ENCODE measurements around the gene NINJ1. TPM values are rescaled to one million over a fixed set of nuclear protein-coding genes. Genes with fewer than 3 reads are reported as not detected.
A peak's percentile ranks its signal among the peaks of the same experiment; 100 is the strongest.

The NINJ1 gene
- total RNA-seq, 1 donor from 2014 or later, result 53.7 TPM

DNA sequence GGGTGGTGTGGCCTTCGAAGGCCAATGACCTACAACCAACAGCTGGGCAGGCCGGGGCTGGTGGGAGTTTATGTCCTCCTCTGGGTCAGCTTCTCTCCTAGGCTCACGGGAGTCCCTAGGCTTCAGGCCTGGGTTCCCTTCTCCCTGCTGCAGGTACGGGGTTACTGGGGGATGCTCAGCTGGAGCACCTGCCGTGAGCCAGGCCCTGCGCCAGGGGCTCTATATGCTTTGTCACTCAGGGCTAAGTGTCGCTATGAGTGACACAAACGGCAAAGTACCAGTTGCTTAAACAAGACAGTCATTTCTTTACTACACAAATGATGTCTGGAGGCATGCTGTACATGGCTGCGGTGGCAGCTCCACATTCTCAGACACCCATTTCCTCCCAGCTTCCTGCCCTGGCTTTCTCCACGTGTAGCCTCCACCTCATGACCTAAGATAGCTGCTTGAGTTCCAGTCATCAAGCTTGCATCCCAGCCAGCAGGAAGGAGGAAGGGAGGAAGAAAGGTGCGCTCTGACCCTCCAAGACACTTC lies 22.5 kb upstream of the NINJ1 start:
- Histone ChIP-seq H3K27ac (replicated peaks) (no peak overlapping the region), H3K36me3 (no peaks in the 10 kb centered on the region), H3K4me3 (no peak overlapping the region), H3K4me1 (peaks cover 16% of the 10 kb centered on the region), H3K9me3 (replicated peaks) (no peaks in the 10 kb centered on the region), H3K27me3 (ENCODE audit: low read depth) (no peaks in the 10 kb centered on the region)
- DNase-seq, result no peak
- intact Hi-C loops (cut with micrococcal nuclease), result loop anchor here (10.0 kb wide), 1 partner anchor 148 kb away; no protein-coding TSS in a partner anchor
- TF ChIP-seq, protein P1, sequence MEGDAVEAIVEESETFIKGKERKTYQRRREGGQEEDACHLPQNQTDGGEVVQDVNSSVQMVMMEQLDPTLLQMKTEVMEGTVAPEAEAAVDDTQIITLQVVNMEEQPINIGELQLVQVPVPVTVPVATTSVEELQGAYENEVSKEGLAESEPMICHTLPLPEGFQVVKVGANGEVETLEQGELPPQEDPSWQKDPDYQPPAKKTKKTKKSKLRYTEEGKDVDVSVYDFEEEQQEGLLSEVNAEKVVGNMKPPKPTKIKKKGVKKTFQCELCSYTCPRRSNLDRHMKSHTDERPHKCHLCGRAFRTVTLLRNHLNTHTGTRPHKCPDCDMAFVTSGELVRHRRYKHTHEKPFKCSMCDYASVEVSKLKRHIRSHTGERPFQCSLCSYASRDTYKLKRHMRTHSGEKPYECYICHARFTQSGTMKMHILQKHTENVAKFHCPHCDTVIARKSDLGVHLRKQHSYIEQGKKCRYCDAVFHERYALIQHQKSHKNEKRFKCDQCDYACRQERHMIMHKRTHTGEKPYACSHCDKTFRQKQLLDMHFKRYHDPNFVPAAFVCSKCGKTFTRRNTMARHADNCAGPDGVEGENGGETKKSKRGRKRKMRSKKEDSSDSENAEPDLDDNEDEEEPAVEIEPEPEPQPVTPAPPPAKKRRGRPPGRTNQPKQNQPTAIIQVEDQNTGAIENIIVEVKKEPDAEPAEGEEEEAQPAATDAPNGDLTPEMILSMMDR (IDR thresholded peaks at IDR 0.05; ENCODE audit: borderline replicate concordance), result no peak

DNA sequence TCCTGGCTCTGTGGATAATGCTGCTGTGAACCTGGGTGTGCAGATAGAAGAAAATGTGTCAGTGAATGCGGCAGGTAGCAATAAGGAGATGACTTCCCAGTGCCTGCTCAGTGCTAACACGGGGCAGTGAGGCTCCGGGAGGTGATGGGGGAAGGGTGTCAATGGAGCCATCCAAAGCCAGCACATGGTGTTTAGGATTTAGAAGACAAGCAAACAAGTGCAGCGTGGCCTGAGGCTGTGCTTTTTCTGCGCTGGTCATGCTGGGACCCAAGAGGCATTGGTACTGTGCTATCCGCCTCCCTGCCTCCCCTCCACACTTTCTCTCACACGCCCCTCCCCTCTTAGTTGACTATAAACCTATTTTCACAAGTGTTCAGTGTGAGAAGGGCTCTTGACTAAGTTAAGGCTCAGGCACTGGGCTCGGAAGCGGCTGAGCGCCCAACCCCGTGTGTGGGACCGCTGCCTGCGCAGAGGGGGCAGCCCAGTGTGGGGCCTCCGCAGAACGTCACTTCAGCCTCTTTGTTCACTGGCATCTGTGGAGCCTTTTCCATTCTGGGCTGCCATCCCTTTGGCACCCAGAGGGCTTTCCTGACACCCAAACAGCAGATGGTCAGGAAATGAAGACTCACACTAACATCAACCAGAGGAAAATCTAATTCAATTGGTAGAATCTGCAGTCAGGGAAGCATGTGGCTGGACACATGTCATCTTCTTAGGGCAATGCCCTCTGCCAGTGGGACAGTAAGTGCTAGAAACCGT lies 21.8 kb upstream of the NINJ1 start:
- Histone ChIP-seq H3K27ac (replicated peaks) (no peak overlapping the region), H3K27me3 (ENCODE audit: low read depth) (no peaks in the 10 kb centered on the region), H3K9me3 (replicated peaks) (no peaks in the 10 kb centered on the region), H3K4me3 (no peak overlapping the region), H3K36me3 (no peaks in the 10 kb centered on the region), H3K4me1 (peaks cover 10% of the 10 kb centered on the region)
- intact Hi-C loops (cut with micrococcal nuclease), result loop anchor here (10.0 kb wide), 1 partner anchor 149 kb away; no protein-coding TSS in a partner anchor
- TF ChIP-seq, protein P1 (IDR thresholded peaks at IDR 0.05; ENCODE audit: borderline replicate concordance), result no peak
- DNase-seq, result no peak

DNA sequence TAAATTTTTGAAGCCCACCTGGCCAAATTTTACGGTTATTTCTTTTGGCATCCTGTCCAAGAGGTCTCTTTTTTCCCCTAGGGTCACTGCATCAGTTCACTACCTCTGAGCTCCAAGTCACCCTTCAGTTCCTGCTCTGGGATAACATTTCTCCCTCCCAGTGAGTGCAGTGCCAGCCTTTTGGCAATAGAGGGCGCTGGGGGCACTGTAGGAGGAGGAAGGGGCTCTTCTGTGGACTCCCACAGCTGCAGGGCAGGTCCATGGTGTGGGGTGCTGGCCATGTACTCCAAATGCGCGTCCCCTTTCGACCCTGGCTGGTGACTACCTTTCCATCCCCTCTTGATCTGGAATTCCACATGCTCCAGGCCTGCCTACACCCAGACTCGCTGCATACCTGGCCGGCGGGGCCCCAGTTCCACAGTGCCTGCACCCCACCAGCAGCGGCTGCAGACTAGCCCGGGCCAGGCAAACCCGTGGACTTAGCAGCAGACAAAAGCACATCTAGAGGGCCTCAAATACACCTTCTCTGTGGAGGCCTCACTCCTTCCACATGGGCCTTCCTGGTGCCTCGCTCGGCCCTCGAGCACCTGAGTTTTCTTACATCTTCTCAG lies 20.3 kb upstream of the NINJ1 start:
- TF ChIP-seq, protein P1 (IDR thresholded peaks at IDR 0.05; ENCODE audit: borderline replicate concordance), result peak; percentile 60
- Histone ChIP-seq H3K4me3 (no peak overlapping the region), H3K36me3 (no peaks in the 10 kb centered on the region), H3K4me1 (no peaks in the 10 kb centered on the region), H3K9me3 (replicated peaks) (no peaks in the 10 kb centered on the region), H3K27ac (replicated peaks) (no peak overlapping the region), H3K27me3 (ENCODE audit: low read depth) (no peaks in the 10 kb centered on the region)
- no peak for DNase-seq
- intact Hi-C loops (cut with micrococcal nuclease), result loop anchor here (10.0 kb wide), 1 partner anchor 150 kb away; no protein-coding TSS in a partner anchor

DNA sequence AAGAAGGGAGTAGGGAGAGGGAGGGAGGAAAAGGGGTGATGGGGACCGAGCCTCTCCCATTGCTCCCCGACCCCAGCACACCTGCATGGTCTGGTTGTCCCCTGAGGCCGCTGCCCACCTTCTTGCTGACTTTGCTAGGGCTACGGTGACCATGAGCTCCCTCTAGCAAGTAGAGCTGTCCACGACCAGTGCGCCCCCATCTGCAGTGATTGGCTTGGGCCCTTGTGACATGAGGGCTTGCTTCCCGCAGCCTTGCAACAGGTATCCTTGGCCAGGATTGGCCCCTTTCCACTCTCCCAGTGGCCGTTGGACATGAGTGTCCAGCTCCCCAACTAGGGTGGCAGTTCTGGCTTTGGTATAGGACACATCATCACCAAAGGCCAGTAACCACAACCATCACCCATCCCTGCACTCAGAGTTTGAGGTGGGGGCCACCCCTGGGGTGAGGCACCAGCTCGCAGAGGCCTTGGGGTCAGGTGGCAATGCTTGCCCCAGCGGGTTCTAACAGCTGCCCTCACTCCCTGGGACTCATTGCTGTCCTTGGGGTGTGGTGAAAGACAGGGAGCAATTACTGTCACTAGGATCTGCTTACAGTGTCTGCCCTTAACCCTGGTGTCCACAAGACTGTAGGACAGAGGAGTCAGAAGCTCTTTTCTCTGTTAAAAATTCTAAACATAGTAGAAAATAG lies 17.2 kb upstream of the NINJ1 start:
- no peak overlapping the region for H3K4me3 ChIP-seq
- intact Hi-C loops (cut with micrococcal nuclease), result loop anchor here (10.0 kb wide), 1 partner anchor 154 kb away; no protein-coding TSS in a partner anchor
- DNase-seq, result no peak

DNA sequence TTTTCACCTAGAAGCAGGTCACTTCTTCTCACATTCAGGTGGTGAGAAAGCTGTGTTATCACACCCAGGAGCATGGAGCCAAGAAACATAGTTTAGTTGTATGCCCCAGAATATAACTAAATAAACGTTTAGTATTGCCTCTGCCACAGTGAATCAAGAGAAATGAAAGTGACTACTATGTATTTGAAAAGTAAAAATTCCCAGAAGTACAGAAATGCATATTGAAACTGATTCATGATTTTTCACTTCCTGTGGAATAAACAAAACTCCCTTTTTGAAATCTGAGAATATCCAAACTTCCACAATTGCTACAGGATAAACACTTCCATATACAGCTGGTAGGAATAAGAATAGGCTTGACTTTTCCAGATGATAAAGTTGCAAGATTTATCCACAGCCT lies 15.3 kb upstream of the NINJ1 start:
- intact Hi-C loops (cut with micrococcal nuclease), result no loop called here
- H3K9me3 ChIP-seq (replicated peaks), result peaks cover 5% of the 10 kb centered on the region
- TF ChIP-seq, protein P1 (IDR thresholded peaks at IDR 0.05; ENCODE audit: borderline replicate concordance), result no peak
- no peak for DNase-seq
- H3K27ac ChIP-seq (replicated peaks), result no peak overlapping the region
- H3K4me1 ChIP-seq, result peaks cover 3% of the 10 kb centered on the region
- H3K27me3 ChIP-seq (ENCODE audit: low read depth), result no peaks in the 10 kb centered on the region
- no peak overlapping the region for H3K4me3 ChIP-seq
- H3K36me3 ChIP-seq, result no peaks in the 10 kb centered on the region

More for the DNA sequence above, 17.2 kb upstream of the NINJ1 start:
- no peaks in the 10 kb centered on the region for H3K4me1 ChIP-seq
- H3K36me3 ChIP-seq, result no peaks in the 10 kb centered on the region
- H3K27ac ChIP-seq (replicated peaks), result no peak overlapping the region
- H3K27me3 ChIP-seq (ENCODE audit: low read depth), result no peaks in the 10 kb centered on the region
- TF ChIP-seq, protein P1 (IDR thresholded peaks at IDR 0.05; ENCODE audit: borderline replicate concordance), result no peak
- H3K9me3 ChIP-seq (replicated peaks), result peaks cover 5% of the 10 kb centered on the region

Data from left ventricle myocardium inferior (tissue), 1 donor.